ENCODE measurements around the gene C16orf96.
"Not testable (repeated sequence)": the region's sequence is repeated elsewhere in the genome, so short reads cannot be mapped to it uniquely, and the experiment has no call there.

Gene C16orf96

GRCh38 chr16:4564661-4565267 is 8.6 kb downstream of the C16orf96 start:
- no peak for DNase-seq (ENCODE audit: low read depth in 3 of 3)

GRCh38 chr16:4566144-4566543 is 10.0 kb downstream of the C16orf96 start:
- DNase-seq (ENCODE audit: low read depth in 3 of 3), result no peak

- no peak for DNase-seq (ENCODE audit: low read depth in 3 of 3)
Observed at GRCh38 chr16:4570086-4570485, 13.9 kb downstream of the C16orf96 start.

- no peak for DNase-seq (ENCODE audit: low read depth in 3 of 3)
Observed at GRCh38 chr16:4570688-4571321, 14.7 kb downstream of the C16orf96 start.

GRCh38 chr16:4572715-4573114 is 16.6 kb downstream of the C16orf96 start:
- DNase-seq (ENCODE audit: low read depth in 3 of 3), result no peak

- not testable (repeated sequence) for DNase-seq (ENCODE audit: low read depth in 3 of 3)
Observed at GRCh38 chr16:4573926-4574325, 17.8 kb downstream of the C16orf96 start.

- DNase-seq (ENCODE audit: low read depth in 3 of 3), result no peak
Observed at GRCh38 chr16:4574919-4575705, 19.0 kb downstream of the C16orf96 start.

GRCh38 chr16:4576008-4576407 is 19.9 kb downstream of the C16orf96 start:
- DNase-seq (ENCODE audit: low read depth in 3 of 3), result no peak

GRCh38 chr16:4578961-4579530 is 22.9 kb downstream of the C16orf96 start:
- no peak for DNase-seq (ENCODE audit: low read depth in 3 of 3)

GRCh38 chr16:4580250-4580649 is 24.1 kb downstream of the C16orf96 start:
- no peak for DNase-seq (ENCODE audit: low read depth in 3 of 3)

GRCh38 chr16:4583906-4584305 is 27.8 kb downstream of the C16orf96 start:
- no peak for DNase-seq (ENCODE audit: low read depth in 3 of 3)

- DNase-seq (ENCODE audit: low read depth in 3 of 3), result no peak
Observed at GRCh38 chr16:4586291-4586690, 30.2 kb downstream of the C16orf96 start.

GRCh38 chr16:4588386-4588785 is 32.2 kb downstream of the C16orf96 start:
- no peak for DNase-seq (ENCODE audit: low read depth in 3 of 3)

GRCh38 chr16:4588961-4589360 is 32.8 kb downstream of the C16orf96 start:
- no peak for DNase-seq (ENCODE audit: low read depth in 3 of 3)

GRCh38 chr16:4591191-4591590 is 35.1 kb downstream of the C16orf96 start:
- DNase-seq (ENCODE audit: low read depth in 3 of 3), result no peak

GRCh38 chr16:4591706-4592470 is 35.7 kb downstream of the C16orf96 start:
- no peak for DNase-seq (ENCODE audit: low read depth in 3 of 3)

GRCh38 chr16:4593086-4593485 is 36.9 kb downstream of the C16orf96 start:
- DNase-seq (ENCODE audit: low read depth in 3 of 3), result no peak

- no peak for DNase-seq (ENCODE audit: low read depth in 3 of 3)
Observed at GRCh38 chr16:4594433-4595410, 38.6 kb downstream of the C16orf96 start.

GRCh38 chr16:4597174-4597573 is 41.0 kb downstream of the C16orf96 start:
- no peak for DNase-seq (ENCODE audit: low read depth in 3 of 3)

- no peak for DNase-seq (ENCODE audit: low read depth in 3 of 3)
Observed at GRCh38 chr16:4599037-4599436, 42.9 kb downstream of the C16orf96 start.

- DNase-seq (ENCODE audit: low read depth in 3 of 3), result no peak
Observed at GRCh38 chr16:4599545-4599944, 43.4 kb downstream of the C16orf96 start.

Data from stimulated activated CD4-positive, alpha-beta T cell treated with anti-CD3 and anti-CD28 coated beads, TNF-alpha, amount 100 ng/mL, for 4 hours (primary cell).